HTERT RPE-1 (cell line): Measurements from ENCODE around the gene SSBP2.
"Not testable (repeated sequence)": the region's sequence is repeated elsewhere in the genome, so short reads cannot be mapped to it uniquely, and the experiment has no call there.

ENCODE experiments used
- in situ Hi-C: fragments of 300-500 bp; cut with MboI; formaldehyde crosslinking; loops from 4 replicates; pipeline ENCODE4 v1.14.3; 2020; ENCODE audit warnings: low sequenced_read_pairs

The SSBP2 gene

DNA sequence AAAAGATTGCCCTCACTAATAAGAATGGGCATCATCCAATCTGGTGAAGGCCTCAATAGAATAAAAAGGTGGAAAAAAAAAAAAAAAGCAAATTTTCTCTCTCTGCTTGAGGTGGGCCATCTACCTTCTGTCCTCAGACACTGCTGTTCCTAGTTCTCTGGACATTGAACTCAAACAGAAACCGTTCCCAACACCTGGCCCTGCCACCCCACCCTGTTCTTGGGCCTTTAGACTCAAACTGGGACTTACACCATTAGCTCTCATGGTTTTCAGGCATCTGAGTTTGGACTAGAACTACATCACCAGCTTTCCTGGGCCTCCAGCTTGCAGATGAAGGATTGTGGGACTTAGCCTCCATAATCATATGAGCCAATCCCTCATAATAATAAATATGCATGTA lies 71.0 kb downstream of the SSBP2 start:
- in situ Hi-C loops: no loop called here

DNA sequence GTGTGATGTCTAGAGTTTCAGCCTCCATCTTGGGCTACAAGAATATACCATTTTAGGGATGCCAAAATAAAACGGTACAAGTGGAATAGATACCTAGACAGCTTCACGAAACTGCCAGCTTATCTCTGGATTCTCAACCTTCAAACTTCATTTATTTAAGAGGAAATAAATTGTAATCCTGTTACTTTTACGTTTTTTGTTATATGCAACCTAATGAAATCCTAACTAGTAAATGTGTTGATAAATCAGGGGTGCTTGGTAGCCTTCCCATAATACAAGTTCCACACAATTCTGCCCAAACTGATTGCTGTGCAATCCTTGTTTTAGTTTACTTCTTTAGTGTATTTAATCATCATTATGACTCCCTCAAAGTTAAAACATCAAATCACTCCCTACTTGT lies 75.5 kb downstream of the SSBP2 start:
- in situ Hi-C loops: no loop called here

DNA sequence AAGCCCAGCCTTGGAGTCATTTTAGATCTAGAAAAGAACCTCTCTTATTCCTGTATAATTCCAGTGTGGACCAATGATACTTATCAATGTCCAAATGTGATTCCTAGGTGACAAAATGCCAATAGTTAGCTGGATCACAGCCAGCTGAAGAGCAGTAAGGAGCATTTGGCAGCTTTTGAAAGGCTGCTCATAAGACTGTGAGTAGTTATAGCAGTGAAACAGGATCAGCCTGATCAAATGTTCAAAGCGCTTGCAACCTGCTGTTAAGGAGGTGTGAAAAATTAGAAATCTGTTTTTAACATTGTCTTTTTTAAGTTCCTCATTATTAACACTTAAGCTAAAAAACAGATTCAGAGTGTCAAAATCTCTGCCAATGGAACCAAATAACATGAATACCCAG lies 85.1 kb downstream of the SSBP2 start:
- in situ Hi-C loops: no loop called here

DNA sequence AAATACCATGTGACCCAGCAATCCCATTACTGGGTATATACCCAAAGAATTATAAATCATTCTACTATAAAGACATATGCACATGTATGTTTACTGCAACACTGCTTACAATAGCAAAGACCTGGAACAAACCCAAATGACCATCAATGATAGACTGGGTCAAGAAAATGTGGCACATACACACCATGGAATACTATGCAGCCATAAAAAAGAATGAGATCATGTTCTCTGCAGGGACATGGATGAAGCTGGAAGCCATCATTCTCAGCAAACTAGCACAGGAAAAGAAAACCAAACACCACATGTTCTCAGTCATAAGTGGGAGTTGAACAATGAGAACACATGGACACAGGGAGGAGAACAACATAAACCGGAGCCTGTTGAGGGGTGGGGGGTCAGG lies 90.3 kb downstream of the SSBP2 start:
- in situ Hi-C loops: not testable (repeated sequence)

DNA sequence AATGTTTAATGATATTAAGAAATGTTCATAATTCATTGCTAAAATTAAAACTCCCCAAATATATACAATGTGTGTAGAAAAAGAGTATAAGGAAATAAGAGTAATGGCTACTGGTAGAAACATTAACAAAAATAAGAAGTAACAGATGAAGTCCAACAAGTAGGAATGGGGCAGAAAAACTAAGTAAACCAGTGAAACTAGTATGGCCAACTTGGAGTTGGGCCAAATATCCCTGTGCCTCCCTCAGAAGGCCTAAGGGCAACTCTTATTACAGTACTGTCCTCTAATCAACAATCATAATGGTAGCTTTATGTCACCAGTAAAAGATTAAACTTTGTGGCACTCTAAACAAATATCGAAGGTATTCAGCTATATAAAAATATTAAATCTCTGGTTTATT lies 93.5 kb downstream of the SSBP2 start:
- in situ Hi-C loops: no loop called here

DNA sequence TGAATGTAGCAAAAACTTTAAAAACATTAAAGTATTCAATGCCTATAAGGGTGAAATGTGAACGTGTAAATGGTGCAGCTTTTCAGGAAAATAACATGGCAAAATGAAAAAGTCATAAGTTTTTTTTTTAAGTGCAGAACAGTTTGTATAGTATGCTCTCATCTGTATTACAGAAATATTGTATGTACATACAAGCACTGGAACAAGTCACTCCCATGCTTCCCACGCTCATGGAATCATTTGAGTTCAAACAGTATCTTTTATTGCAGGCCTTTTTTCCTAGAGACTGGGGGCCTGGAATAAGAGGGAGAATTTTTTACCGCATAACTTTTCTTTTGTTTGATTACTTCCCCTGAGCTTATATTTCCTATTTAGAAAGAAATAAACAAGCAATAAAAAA lies 94.1 kb downstream of the SSBP2 start:
- in situ Hi-C loops: no loop called here

DNA sequence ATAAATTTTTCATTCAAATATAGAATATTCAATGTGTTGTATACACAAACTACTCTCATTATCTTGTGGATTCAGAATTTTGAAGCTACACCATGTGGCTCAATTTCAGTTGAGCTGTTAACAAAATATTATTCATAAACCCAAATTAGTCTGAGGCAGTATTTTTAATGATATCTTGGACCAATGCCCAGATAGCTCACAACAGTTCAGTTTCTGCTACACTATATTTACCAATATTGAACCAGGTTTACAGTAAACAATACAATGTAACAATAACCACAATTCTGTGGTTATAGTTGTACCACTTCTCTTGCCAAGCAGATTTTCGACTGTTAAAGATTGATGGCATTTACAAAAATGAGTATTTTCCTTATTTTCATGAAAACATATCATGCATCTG lies 99.9 kb downstream of the SSBP2 start:
- in situ Hi-C loops: no loop called here

DNA sequence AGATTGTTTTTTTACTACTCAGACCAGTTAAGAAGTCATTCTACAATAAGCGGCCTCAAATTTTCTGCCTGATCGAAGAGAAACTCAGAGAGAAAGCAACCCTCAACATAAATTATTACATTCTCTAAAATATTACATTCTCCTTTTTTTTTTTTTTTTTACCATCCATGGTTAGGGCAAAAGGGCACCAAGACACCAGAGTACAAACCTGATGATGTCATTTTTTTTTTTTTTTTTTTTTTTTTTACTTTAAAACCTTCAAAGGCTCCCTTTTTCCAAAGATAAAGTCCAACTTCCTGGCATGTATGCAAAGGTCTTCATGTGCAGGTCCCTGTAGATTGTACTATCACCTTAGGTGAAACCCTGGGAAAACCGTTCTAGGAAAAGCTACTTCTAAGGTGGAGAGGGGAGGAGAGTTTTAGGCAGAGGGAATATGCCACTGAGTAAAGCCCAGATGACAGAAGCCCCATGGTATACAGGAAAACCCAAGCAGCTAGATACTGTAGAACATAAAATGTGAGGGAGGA lies 104.4 kb downstream of the SSBP2 start:
- in situ Hi-C loops: no loop called here

DNA sequence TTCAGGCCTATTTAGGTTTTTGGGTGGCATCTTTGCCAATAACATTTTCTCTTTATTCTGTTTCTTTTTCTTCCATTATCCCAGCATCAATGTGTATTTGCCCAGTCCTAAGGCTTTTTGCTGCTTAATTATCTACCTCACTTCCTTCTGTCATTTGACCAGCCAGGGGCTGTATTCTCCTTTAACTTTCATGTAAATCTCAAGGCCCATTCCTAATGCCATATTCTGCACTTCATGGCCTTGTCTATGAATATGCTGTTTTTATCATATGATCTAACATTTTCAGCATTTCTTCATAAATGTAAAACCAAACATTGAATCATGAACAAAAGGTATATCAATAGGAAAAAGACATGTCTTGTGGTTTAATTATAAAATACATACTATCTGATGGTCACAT lies 108.7 kb downstream of the SSBP2 start:
- in situ Hi-C loops: no loop called here

DNA sequence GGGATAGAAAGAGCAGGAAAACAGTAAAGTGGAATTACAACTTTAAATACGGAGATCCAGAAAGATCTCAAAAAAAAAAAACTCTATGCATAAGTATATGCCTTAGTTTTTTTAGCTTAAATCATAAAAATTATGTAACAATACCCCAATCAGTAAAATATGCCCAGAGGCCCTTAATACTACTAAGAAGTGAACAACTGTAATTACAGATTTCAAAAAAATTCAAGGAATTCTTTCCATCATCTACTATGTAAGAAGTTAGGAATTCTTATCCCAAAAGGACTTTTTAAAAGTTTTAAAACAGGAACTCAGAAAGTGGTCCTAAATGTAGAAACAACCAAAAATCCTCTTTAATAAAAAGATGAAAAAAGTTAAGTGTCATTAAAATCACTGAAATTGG lies 111.3 kb downstream of the SSBP2 start:
- in situ Hi-C loops: no loop called here

DNA sequence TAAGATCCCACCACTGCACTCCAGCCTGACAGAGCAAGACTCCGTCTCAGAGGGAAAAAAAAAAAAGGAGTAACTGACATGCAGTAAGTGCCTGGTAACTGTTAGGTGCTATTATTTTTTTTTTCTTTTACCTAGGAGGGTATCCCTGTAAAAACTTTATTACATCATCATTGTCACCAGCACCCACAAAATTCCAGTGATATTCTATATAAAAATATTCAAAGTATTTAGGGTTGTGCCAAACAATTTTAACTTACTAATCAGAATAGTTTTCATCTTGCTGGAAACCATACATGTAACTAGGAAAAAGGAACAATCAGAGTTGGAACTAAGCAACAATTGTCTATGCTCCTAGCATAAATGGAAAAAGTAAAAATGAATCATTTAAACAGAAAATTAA lies 112.4 kb downstream of the SSBP2 start:
- in situ Hi-C loops: no loop called here

DNA sequence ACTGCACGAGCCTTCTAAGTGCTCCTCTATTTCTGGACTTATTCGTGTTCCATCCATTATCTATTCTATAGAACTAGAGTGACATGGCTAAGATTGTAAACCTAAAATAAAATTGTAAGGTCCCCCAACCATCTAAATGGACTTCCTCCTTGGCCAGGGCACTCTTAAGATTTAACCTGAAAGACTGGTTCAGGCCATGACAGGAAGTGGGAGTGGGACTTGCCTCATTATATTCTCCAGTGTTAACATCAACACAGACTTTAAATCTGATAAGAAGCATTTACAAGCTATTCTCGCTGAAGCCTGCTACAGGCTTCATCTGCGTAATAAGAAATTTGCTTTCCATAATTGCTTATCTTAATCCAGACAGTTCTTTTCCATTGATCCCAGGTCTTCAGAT lies 117.0 kb downstream of the SSBP2 start:
- in situ Hi-C loops: no loop called here

DNA sequence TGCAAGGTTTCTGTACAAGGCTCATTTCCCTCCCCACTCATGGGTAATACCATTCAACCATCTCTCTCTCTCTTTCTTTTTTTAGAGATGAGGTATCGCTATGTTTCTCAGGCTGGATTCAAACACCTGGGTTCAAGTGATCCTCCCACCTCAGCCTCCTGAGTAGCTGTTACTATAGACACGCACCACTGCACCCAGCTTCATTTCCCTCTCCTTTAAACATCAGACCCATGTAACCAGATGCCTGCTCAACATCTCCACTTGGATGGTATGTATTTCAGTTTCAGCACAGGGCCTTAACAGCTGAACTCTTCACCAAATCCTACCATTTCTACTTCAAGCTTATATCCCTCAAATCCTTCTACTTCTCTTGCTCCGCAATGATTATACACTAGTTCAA lies 117.4 kb downstream of the SSBP2 start:
- in situ Hi-C loops: no loop called here

DNA sequence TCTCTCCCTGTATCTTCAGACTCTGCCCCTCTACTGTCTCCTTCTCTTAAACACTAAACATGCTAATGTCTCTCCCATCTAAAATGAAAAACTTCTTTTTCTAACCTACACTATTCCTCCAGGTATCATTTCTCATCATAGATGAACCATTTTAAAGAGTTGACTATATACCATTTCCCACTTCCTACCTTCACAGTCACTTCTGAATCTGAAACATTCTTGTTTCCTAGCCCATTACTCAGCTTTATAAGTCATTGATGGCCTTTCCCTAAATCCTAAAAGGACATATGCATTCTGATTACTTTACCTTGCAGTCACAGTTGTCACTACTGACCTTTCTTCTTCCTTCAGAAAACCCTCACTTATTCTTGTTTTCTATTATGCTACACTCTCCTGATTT lies 118.2 kb downstream of the SSBP2 start:
- in situ Hi-C loops: no loop called here

DNA sequence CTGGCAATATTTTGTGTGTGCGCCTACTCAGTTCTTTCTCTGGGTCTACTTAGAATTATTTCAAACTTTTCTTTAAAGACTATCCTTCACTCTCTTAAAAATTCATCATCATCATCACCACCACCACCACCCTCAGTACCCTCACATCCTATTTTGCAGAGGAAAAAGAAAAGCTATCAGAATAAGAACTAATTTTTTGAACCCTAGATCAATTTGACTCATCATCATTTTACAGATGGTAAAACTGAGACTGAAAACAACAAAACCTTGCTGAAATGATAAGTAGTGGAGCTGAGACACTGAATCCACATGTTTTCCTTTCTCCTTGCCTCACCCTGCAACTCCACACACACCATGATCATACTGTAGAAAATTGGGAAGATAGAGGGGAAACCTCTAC lies 119.3 kb downstream of the SSBP2 start:
- in situ Hi-C loops: no loop called here

DNA sequence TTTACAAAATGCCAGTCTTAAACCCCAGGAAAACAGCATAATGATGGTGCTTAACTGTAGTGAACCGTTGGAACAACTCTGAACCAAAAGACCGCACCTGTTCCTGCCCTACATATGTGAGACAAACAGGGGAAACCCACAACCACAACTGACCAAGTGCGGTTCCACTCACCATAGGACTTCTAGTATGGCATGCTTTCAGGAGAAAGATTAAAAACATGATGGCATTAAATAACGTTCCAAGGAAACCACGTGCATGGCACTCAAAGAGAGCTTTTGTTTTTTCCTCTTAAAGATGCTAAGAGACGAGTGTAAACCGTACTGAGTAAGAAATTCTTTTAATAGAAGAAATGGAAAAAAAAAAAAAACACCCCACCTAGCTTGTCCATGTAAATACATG lies 119.8 kb downstream of the SSBP2 start:
- in situ Hi-C loops: no loop called here

DNA sequence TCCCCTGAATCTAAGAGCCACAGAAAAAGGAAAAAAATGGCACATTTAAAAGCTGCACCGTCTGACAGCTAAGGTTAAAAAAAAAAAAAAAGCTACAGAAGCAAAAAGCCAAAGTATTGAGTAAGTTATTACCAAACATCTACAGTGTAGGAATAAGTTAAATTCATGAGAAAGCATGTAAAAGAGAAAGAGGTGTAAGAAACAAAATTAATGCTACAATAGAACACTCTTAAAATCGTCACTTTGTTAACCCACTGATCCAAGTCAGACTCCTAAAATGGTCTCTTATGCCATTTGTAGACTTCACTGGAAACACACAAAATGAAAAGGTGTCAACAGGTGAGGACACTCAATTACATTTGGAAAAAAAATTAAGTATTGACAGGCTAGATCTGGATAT lies 120.2 kb downstream of the SSBP2 start:
- in situ Hi-C loops: no loop called here

DNA sequence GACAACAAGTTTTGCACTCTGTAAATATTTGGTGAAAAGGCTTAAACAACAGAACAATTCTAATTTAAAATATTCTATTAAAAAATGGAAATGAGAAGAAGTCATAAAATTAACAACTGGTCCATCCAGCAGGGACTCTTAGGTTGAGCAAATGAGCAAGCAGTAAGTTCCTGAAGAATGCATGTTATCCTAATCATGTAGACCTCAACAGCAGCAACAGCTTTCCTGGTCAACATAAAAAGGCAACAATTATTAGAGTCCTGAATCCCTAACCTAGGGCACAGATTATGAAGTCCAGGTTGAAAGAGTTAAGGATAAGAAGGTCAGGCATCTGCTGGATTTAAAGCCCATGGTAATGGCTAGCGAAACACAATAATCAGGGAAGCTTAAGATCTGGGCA lies 120.9 kb downstream of the SSBP2 start:
- in situ Hi-C loops: no loop called here

DNA sequence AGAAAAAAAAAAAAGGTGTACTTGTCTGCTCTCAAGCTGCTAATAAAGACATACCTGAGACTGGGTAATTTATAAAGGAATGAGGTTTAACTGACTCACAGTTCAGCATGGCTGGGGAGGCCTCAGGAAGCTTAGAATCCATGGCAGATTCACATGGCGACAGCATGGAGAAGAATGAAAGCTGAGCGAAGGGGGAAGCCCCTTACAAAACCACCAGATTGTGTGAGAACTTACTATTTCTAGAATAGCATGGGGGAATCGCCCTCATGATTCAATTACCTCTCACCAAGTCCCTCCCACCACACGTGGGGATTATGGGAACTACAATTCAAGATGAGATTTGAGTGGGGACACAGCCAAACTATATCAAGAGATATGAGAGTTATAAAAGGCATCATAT lies 122.8 kb downstream of the SSBP2 start:
- in situ Hi-C loops: not testable (repeated sequence)

DNA sequence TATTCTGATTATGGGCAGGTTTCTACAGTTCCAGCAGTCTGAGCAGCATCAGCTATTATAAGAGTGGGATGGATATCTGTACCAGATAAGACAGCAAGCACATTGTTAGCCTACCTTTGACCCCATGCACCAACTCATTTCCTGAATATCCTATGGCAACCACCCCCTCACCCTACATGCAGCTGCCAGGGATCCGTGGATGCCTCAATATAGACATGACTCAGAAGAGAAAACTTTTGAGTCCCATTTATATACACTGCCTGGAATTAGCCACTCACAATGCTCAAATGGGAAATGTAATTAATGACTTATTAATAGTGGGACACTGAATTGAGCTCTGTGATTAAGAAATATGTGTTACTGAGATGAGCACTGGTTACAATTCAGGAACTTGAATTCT lies 124.4 kb downstream of the SSBP2 start:
- in situ Hi-C loops: no loop called here

DNA sequence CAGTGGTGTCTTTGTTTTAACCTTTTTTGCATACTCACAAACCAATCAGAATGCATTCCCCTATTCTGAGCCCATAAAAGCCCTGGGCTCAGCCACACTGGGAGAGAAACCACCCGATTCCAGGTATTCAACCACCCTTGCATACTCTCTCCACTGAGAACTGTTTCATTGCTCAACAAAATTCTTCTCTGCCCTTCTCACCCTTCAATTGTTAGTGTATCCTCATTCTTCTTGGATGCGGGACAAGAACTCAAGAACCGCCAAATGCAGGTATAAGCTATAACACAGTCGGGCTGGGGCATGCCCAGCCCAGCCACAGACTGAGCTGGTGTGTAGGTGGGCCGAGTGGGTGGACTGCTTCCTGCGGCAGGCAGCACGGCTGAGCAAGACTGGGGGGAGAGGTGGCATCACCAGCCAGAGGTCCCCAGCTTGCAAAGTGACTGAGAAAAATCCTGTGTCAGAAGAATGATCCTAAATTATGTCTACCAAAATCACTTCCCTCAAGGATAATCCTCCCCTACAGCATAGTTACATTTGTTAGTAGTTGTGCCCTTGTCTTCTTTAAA lies 141.0 kb downstream of the SSBP2 start:
- in situ Hi-C loops: no loop called here

DNA sequence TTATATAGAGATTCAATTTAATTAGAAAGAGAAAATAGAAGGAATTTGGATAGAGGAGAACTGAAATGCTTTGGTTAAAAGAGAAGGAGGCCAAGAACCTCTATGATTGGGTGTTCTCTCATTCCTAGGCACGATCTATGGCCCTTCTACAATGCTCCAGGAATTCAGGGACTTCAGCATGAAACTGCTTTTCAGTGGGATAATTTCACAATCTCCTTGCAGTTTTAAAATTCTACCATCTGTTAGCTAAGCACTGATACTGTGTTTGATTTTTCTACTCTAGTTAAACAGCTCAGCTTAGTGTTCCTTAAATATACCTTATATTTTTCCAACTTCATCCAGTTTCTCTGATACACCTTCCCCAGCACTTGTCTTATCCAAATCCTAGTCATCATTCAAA lies 141.9 kb downstream of the SSBP2 start:
- in situ Hi-C loops: no loop called here

DNA sequence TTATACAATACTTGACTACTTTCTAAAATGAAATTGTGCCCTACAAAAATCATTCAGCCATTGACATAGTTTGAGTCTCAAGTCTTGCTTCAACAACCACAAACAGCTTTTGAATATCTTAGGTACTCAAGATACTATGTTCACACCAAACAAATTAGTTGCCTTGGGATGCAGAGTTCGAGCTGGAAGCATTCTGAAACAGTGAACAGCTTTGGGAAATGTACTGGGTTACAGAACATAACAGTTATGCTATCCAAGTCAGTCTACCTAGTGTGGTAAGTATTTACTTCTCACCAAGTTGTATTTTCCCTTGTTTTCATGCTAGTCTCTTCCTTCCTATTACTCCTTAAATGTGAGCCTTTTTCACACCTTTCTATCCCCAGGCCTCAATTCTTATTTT lies 143.2 kb downstream of the SSBP2 start:
- in situ Hi-C loops: no loop called here

DNA sequence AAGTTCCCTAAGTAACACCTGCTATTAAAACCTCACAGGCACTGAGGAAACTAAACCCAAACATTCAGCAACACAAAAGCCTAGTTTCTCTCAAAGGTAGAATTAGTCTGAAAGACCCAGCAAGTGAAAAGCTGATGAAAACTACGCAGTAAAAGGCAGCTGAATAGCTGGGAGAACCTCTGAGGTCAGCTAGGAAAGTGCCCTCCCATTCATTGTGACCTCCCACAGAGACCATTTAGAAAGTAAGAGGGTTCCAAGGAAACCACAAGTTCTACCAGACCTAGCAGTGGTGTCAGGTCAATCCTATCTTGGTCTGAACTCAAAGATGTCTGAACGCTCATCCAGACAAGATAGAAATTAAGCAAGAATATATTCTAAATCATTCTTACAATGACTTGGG lies 144.7 kb downstream of the SSBP2 start:
- in situ Hi-C loops: no loop called here
